GM21717 (cell line): ENCODE data around the gene TMEM72.

ENCODE experiments used
- ATAC-seq: cut with Tn5 transposase; IDR thresholded peaks from one replicate; pipeline ENCODE4 v1.9.1; 2021; ENCODE audit warnings: mild to moderate bottlenecking, moderate library complexity; ENCODE audit not compliant: unreplicated experiment

The TMEM72 gene

GRCh38 chr10:44951576-44952226, 40.6 kb downstream of the TMEM72 start:
- no peak for ATAC-seq

DNA sequence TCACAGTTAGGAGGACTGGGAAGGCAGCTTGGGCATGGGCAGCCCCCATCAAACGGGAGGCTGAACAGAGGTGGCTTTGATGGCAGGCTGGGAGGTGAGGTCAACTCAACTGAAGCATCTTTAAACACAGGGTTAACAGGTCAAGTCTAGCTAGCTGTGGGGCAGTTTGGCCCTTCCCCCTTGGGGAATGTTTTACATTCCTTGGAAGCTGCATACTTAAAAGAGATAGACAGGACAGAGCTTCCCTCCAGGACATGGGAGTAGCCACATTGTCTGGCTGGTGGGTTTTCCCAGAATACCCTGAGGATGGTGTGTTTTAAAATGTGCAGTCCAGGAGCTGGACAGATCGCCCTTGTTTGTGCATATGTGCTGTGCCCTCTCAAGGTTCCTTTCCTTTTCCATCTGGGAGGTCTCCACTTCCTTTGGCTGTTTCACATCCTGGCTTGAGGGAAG, 41.7 kb downstream of the TMEM72 start:
- no peak for ATAC-seq

DNA sequence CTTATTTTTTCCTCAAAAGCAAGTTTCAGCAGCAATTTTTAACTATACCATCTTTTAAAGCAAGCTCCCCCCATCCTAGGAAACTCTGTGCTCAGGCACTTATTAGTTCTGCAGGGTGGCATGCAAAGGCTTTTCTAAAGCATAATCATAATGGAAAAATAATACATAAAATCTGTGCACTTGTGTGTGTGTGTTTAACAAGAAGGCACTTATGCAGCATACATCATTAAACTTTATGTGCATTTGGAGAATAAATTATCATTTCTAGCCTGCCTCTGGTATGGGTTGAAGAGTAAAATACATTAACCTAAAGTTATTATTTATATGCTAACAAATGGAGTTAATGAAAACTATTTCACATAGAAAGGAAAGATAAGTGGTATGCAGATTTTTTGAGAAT, 42.9 kb downstream of the TMEM72 start:
- no peak for ATAC-seq

GRCh38 chr10:44954962-44955361, 43.8 kb downstream of the TMEM72 start:
- ATAC-seq, result no peak

DNA sequence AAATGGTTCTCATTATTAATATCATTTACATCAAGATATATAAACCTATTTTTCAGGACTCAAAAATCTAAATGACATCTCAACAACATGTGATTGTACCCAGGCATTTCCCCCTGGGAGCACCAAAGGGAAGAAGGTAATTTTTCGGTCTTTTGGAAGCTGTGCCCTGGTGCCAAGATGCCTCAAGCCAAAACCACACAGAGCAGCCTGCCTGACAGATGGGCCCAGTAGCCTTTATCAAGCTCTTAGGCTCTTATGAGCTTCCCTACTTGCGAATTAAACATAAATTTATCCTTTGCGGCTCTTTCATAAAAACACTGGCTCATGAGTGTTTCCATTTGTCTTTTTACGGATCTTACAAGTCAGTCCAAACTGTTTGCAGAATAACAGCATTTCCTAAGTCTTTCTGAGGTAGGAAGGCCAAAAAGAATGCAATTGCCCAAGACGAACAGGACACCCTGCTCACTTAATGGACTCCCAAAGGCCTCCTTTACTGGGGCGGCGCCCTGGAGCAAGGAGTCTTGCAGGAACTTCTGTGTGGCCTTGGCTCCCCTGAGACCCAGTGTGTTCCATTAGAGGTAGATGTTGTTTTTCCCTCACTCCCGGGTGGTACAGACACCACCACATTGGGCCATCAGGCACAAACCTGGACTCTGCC, 44.4 kb downstream of the TMEM72 start:
- ATAC-seq, result no peak

GRCh38 chr10:44956226-44956625, 45.1 kb downstream of the TMEM72 start:
- ATAC-seq, result no peak

DNA sequence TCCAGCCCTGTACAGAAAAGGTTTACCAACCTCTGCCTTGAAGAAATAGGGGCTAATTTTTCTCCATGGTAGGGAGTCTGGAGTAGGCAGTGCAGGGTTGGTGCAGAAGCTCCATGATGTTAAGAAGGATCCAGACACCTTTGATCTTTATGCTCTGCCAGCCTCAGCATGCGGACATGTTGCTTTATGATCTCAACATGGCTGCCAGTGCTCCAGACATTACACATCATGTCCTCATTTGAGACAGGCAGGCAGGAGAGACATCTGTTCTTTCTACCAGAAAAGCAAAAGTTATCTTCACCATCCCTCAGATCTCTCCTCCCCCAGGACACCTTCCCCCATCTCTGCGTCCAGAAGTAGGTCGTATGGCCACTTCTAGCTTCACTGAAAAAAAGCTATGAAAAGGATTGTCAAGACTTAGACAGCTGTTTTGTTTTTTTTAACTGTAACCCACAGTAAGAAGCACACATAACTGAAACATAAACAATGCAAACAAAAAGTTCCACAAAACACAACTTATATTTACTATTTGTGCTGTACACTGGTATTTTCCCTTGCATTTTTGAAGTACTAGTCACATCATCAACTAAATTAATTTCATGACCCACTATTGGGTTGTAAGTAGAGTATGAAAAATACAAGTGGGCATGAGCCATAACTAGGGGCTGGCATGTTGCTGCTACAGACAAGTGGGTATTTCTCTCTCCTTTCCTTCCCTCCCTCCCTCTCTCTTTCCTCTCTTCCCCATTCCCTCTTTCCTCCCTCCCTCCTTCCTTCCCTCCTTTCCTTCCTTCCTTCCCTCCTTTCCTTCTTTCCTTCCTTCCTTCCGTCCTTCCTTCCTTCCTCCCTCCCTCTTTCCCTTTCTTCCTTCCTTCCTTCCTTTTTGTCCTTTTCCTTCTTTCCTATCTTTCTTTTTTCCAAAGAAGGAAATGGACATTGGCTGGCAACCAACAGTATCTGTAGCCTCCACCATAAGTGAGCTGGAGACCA, 45.9 kb downstream of the TMEM72 start:
- no peak for ATAC-seq

GRCh38 chr10:44958196-44958897, 47.2 kb downstream of the TMEM72 start:
- no peak for ATAC-seq

DNA sequence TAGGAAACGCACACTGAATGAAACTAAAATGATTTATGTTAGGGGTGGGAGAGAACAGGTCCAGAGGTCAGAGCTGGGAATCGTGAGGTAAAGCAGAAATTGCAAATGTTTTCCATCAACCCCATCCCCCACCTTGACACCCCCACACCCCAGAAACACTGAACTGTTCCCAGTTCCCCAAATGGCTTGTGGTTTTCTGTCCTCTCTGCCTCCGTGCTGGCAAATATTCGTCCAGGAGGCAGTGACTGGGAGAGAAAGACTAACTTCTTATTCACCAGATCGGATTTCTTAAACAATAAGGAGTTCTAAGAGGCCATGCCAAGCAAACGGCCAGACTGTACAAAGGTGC, 47.7 kb downstream of the TMEM72 start:
- ATAC-seq, result no peak

DNA sequence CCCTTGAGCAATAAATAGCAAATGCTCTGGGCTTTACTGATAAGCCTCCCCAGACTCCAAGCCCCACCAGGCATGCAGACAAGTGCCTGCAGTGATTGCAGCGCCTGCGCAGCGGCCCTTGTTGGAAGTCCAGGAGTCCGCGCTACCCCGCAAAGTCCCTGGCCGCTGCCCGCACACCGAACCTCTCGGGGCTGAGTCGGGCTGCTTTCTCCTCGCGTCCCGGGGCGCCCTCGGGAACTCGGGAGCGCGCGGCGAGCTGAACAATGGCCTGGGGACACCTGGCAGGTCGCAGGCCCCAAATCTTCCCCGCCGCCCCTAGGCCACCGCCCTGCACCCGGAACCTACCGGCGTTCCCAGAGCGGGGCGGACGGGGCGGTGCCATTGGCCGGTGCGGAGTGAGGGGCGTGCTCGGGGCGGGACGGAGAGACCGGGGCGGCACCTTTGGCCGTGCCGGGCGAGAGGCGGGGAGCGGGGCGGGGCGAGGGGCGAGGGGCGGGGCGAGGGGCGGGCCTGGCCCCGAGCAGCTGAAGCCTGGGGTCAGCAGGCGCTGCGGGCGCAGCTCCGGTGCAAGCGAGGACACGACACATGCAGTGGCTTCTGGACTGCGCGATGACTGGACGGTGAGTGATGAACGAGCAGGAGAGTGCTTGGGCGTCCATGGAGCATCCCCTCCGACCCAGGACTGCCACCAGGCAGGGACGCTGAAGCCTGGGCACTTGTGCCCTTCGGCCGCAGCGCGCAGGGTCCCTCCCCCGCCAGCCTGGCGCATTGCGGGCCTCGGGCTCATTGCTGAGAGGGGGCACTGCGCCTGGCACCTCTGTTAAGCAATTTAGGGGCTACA, 48.3 kb downstream of the TMEM72 start, which contains the start of gene RASSF4:
RASSF4 (plus strand) TSS at position 556 of the 841 bp plus-strand sequence. CDS start 10,401 bp downstream, outside the sequence.
- ATAC-seq, result peak; percentile 96

DNA sequence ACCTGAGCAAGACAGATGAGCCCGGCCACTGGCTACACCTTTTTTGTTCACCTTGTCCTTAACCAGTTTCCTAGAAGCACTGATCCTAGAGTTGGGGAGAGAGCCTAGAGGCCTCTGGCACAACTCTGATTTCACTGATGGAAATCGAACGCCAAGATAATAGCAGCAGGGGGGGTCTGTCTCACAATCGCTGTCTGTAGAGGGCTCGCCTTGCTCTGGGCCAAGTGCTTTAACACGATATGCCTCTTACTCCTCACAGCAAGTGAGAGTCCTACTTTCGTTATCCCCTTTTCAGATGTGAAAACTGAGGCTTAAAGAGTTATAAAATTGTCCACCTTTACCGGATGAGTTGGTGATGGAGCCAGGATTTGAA, 48.9 kb downstream of the TMEM72 start:
- no peak for ATAC-seq

DNA sequence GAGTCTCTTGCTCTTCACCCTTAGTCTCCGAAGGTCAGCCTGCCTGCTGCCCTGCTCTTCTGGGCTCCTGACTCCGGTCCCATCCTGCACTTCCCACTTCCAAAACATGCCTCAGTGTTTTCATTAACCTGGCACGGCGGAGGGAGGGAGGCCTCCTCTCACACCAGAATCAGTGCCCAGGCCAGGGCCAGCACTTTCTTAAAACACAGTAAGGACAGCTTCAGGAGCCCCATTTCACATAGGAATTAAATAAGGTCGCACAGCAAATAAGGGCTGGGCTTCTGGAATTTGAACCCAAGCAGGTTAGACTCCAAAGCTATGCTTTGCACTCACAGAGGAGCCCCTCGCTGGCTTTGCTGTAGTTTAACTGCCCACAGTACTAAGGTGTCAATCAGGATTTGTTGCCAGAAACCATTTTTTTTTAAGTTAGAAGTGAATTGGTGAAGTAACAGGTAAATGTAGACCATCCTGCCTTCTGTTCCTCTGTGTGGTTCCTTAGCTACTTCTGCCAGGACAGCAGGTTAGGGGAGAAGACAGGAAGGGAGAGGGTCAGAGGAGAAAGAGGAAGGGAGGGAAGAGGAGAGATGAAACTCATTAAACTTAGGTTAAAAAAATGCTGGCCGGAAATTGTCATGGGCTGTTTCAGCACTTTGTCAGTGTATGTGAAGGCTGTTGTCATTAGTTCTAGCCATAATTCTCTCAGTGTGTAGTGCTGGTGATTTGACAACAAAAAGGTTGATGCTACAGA, 49.5 kb downstream of the TMEM72 start:
- ATAC-seq, result no peak

GRCh38 chr10:44961230-44961571, 50.1 kb downstream of the TMEM72 start:
- ATAC-seq, result no peak

DNA sequence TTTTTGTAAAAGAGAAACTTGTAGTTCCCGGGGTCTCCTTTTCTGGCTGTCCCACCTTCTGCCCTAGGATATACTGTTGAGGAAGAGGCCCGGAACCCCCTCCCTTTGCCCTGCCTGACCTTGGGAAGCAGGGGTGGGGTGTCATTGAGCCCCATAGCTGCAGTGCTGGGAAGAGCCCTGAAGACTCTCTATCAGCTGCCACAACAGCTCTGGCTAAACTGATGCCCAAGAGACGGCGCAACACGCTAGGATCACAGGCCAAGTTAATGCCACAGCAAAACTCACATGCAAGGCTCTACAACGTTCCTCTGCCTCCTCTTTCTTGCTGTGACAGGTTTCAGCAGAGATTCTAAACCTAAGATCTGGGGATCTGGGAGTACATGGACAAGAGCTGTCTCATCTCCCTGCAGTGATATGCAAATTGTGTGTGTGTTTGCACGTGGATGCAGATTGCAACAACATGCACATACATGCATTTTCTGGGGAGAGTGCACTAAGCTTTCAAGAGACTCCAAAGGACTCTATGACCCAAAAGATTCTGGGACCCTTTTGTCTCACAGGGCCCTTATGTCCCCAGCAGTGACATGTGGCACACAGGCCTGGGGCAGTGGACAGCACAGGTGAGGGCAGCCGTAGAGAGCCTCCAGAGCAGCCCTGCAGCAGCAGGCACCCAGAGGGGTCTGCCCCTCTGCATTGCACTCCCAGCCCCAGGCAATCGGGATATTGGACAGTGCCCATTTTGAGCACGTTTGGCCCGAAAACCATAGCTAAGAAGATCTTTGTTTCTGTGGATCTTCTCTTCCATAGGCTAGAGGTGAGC, 51.0 kb downstream of the TMEM72 start:
- no peak for ATAC-seq

DNA sequence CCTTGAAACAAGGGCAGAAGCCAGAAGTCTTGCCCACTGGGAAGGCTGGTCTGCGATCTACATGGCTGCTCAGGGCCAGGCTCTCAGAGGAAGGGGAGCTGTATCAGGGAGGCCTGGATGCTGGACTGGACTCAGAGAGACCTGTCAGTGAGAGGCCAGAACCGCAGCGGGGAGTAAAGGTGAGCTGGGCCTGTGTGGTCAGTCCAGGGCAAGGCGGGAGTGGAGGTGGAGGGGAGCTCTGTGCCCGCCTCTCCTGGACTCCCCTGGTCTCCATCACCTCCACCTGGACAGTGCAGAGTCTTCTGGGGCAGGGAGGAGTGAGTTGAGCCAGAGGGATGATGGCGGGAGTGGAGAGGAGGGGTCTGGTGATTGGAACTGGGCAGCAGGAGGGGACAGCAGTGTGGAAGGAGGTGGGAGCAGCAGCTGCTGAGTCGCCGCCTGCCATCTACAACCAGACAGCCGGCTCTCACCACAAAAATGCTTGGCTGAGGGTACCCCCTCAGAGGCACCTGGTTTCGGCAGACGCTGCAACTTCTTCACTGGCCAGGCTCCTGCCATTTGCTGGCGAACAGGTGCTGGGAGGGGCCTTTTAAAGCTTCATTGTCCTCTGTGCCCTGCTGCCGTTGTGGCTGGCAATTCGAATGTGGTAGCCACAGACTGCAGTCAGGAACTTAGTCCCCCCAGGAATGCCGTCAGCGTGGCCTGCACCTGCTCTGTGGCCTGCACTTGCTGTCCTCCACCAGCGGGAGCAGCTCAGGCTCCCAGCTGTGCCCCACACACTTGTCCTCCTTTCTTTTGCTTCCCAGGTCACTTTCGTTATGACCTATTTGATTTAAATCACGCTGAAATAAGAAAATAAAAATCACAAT, 52.0 kb downstream of the TMEM72 start:
- no peak for ATAC-seq

- ATAC-seq, result no peak
Observed at GRCh38 chr10:44963772-44964633, 52.9 kb downstream of the TMEM72 start.

DNA sequence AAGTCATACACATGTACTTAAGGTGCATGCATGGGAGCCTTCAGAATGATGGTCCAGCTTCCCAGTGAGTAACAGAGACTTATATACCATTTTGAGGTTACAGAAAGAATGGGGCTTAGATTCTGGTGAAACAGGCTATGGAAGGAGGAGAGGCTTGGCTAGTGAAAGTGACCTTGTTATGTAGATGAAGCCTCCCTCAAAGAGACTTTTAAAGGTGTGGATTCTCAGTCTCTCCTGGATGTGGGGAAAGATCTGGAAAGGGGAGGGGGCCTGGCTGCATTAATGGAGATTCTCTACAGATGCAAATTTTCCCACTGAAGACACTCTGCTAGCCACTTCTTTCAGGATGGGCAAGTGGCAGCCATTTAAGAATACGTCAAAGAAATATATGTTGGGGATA, 54.0 kb downstream of the TMEM72 start:
- no peak for ATAC-seq
